ENCODE data around the gene ESPN.
"Not testable (repeated sequence)": the region's sequence is repeated elsewhere in the genome, so short reads cannot be mapped to it uniquely, and the experiment has no call there.

The ESPN gene, protein sequence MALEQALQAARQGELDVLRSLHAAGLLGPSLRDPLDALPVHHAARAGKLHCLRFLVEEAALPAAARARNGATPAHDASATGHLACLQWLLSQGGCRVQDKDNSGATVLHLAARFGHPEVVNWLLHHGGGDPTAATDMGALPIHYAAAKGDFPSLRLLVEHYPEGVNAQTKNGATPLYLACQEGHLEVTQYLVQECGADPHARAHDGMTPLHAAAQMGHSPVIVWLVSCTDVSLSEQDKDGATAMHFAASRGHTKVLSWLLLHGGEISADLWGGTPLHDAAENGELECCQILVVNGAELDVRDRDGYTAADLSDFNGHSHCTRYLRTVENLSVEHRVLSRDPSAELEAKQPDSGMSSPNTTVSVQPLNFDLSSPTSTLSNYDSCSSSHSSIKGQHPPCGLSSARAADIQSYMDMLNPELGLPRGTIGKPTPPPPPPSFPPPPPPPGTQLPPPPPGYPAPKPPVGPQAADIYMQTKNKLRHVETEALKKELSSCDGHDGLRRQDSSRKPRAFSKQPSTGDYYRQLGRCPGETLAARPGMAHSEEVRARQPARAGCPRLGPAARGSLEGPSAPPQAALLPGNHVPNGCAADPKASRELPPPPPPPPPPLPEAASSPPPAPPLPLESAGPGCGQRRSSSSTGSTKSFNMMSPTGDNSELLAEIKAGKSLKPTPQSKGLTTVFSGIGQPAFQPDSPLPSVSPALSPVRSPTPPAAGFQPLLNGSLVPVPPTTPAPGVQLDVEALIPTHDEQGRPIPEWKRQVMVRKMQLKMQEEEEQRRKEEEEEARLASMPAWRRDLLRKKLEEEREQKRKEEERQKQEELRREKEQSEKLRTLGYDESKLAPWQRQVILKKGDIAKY

GRCh38 chr1:6424619-6425593 is at the start of gene ESPN:
Gene ESPN (plus strand): TSS chr1:6424776. CDS start chr1:6424956, 180 bp downstream.
- no peak for DNase-seq (ENCODE audit: low read depth in 1 of 2, low spot score in 1 of 2)

- no peak for DNase-seq (ENCODE audit: low read depth in 1 of 2, low spot score in 1 of 2)
Observed at GRCh38 chr1:6378096-6378746, 46.4 kb upstream of the ESPN start.

GRCh38 chr1:6380037-6380436 is 44.5 kb upstream of the ESPN start:
- no peak for DNase-seq (ENCODE audit: low read depth in 1 of 2, low spot score in 1 of 2)

GRCh38 chr1:6384135-6384534 is 40.4 kb upstream of the ESPN start:
- no peak for DNase-seq (ENCODE audit: low read depth in 1 of 2, low spot score in 1 of 2)

- DNase-seq (ENCODE audit: low read depth in 1 of 2, low spot score in 1 of 2), result no peak
Observed at GRCh38 chr1:6384962-6385361, 39.6 kb upstream of the ESPN start.

GRCh38 chr1:6385488-6386191 is 38.9 kb upstream of the ESPN start:
- no peak for DNase-seq (ENCODE audit: low read depth in 1 of 2, low spot score in 1 of 2)

- DNase-seq (ENCODE audit: low read depth in 1 of 2, low spot score in 1 of 2), result no peak
Observed at GRCh38 chr1:6386371-6386949, 38.1 kb upstream of the ESPN start.

GRCh38 chr1:6389971-6390370 is 34.6 kb upstream of the ESPN start:
- DNase-seq (ENCODE audit: low read depth in 1 of 2, low spot score in 1 of 2), result no peak

DNA sequence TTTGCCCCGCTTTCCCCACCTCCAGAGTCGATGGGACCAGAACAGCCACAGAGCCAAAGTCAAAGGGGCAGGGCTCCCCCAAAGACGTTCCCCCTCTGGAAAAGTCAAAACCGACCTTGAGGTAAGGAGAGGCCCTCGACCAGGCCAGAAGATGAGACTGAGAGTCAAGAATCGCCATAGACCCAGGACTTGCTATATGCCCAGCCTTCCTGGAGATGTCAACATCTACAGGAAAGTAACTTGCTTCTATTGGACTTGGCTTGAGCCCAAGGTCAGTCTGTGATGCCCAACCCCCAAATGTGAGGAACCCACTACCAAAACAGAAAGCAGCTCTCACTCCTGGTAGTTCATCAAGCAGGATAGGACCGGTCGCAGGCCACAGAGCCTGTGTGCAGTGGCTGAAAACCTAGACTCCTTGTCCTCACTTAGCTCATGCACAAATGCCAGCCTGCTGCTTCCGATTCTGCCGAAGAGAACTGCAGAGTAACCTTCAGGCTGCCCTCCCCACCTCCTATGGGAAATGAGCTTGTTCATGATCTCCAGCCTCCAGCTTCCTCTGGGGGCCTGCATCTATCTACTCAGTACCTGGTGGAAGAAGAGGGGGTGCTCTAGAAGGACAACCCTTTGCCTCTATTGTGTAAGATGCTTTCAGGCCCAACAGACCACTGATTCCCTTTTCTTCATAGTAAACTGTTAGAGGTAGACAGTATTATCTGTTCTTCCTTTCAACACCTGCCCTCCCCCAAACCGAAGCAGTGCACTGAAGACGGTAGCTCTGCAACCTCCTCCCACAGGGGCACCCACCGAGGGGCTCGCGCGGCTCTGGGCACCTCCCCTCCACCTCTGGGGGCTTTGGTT is 32.4 kb upstream of the ESPN start:
- DNase-seq (ENCODE audit: low read depth in 1 of 2, low spot score in 1 of 2), result no peak

GRCh38 chr1:6392809-6393399 is 31.7 kb upstream of the ESPN start:
- peak in 1 of 2 donors; percentile 19 for DNase-seq (ENCODE audit: low read depth in 1 of 2, low spot score in 1 of 2)

DNA sequence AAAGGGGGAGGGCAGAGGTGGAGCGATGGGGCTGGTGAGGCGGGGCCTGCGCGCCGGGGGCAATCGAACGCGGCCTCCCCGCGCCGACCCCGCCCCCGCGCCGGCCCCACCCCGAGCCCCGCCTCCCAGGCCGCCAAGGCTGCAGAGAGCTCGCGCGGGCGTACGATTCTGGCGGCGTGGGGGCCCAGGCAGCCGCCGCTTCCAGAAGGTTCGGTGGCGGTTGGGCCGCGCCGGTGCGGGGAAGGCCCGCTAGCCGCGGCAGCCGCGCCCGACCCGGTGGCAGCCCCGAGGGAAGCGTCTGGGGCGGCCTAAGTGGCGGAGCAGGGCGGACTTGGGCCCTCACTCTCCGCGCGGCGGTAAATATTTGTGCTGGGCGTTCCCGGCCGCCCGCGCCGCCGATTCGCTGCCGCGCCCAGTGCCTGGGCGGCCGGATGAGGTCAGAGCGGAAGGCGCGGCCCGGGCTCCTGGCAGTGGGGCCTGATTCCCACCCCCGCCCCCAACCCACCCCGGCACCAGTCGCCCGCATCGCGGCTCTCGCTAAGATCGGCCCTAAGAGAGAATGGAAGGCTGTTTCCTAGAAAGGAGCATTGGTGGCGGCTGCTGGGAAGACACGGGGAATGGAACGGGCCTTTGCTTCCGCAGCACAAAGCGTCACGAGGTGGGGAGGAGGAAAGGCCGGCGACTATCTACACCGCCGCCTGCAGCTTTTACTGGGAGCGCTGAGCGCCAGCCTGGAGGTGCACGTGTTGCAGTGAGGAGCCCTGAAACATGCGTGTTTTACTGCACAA is 31.0 kb upstream of the ESPN start, which contains the start of gene ACOT7:
TSS of gene ACOT7 (minus strand) at position 368 of the 788 bp plus-strand sequence. CDS start 368 bp downstream, outside the sequence.
- peak; percentile 83 to 86 for DNase-seq (ENCODE audit: low read depth in 1 of 2, low spot score in 1 of 2)

DNA sequence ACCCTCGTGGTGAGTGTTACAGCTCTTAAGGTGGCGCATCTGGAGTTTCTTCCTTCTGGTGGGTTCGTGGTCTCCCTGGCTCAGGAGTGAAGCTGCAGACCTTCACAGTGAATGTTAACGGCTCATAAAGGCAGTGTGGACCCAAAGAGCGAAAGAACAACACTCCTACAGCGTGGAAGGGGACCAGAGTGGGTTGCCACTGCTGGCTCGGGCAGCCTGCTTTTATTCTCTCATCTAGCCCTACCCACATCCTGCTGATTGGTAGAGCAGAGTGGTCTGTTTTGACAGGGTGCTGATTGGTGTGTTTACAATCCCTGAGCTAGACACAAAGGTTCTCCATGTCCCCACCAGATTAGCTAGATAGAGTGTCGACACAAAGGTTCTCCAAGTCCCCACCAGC is 29.4 kb upstream of the ESPN start:
- not testable (repeated sequence) for DNase-seq (ENCODE audit: low read depth in 1 of 2, low spot score in 1 of 2)

DNA sequence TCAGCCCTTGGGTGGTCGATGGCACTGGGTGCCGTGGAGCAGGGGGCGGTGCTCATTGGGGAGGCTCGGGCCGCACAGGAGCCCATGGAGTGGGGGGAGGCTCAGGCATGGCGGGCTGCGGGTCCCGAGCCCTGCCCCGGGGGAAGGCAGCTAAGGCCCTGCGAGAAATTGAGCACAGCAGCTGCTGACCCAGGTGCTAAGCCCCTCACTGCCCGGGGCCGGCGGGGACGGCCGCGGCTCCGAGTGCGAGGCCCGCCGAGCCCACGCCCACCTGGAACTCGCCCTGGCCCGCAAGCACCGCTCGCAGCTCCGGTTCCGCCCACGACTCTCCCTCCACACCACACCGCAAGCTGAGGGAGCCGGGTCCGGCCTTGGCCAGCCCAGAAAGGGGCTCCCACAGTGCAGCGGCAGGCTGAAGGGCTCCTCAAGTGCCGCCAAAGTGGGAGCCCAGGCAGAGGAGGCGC is 28.8 kb upstream of the ESPN start:
- DNase-seq (ENCODE audit: low read depth in 1 of 2, low spot score in 1 of 2), result not testable (repeated sequence)

DNA sequence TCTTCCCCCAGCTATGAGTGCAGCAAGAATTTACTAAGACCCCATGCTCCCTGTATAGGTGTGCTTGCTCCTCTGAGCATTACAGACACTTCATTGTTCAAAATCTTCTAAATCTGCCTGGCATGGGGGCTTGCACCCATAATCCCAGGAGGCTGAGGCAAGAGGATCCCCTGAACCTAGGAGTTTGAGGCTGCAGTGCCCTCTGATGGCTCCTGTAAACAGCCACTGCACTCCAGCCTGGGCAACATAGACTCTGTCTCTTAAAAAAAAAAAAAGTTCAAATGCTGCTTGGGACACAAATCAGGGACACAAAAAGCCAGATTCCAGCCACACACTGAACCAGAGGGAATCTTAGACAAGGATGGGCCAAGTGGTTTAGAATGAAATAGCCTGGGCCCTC is 27.6 kb upstream of the ESPN start:
- DNase-seq (ENCODE audit: low read depth in 1 of 2, low spot score in 1 of 2), result no peak

- no peak for DNase-seq (ENCODE audit: low read depth in 1 of 2, low spot score in 1 of 2)
Observed at GRCh38 chr1:6397844-6398441, 26.6 kb upstream of the ESPN start.

- no peak for DNase-seq (ENCODE audit: low read depth in 1 of 2, low spot score in 1 of 2)
Observed at GRCh38 chr1:6399294-6399693, 25.3 kb upstream of the ESPN start.

DNA sequence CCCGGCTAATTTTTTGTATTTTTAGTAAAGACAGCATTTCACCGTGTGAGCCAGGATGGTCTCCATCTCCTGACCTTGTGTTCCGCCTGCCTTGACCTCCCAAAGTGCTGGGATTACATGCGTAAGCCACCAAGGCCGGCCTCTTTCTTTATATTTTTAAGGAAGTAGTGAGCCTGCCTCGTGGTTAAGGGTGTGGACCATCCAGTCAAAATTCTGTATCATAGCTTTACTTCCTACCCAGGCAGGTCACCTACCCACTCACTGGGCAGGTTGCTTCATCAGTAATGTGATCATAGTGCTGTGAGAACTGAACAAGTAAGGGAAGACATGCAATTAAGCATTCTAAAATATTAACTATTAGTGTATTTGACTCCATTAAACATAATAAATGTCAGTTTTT is 22.9 kb upstream of the ESPN start:
- DNase-seq (ENCODE audit: low read depth in 1 of 2, low spot score in 1 of 2), result no peak

All from activated CD4-positive, alpha-beta T cell treated with anti-CD3 and anti-CD28 coated beads, Interleukin-2, amount 50 U/mL, for 24 hours (primary cell).